ENCODE results near the gene HIBADH. TPM values are rescaled to one million over a fixed set of nuclear protein-coding genes. Genes with fewer than 3 reads are reported as not detected.
"Not testable (repeated sequence)": the region's sequence is repeated elsewhere in the genome, so short reads cannot be mapped to it uniquely, and the experiment has no call there.

Gene HIBADH
- total and polyA plus RNA-seq, 2 experiments from 2014 or later = 62.5 to 83.8 TPM

DNA sequence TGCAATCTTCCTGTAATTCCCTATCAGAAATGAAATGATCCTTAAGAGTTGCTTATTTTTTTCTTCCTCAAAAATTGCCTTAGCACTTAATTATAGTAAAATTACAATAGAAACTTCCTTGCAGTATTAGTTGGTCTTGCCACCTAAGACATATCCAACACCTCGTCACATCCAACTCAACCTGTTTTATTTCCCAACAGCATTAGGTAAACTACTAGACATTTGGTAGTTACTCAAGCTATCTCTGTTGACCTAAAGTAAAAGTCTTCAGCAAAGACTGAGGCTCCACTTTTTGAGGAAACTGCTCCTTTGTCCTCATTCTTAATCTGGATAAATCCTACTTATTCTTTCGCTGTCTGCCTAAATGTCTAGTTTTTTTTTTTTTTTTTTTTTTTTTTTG is 20.4 kb downstream of the HIBADH start:
- H3K4me3 ChIP-seq = no peak overlapping the region
- no peaks in the 10 kb centered on the region for H3K27me3 ChIP-seq
- TF ChIP-seq, protein P1, sequence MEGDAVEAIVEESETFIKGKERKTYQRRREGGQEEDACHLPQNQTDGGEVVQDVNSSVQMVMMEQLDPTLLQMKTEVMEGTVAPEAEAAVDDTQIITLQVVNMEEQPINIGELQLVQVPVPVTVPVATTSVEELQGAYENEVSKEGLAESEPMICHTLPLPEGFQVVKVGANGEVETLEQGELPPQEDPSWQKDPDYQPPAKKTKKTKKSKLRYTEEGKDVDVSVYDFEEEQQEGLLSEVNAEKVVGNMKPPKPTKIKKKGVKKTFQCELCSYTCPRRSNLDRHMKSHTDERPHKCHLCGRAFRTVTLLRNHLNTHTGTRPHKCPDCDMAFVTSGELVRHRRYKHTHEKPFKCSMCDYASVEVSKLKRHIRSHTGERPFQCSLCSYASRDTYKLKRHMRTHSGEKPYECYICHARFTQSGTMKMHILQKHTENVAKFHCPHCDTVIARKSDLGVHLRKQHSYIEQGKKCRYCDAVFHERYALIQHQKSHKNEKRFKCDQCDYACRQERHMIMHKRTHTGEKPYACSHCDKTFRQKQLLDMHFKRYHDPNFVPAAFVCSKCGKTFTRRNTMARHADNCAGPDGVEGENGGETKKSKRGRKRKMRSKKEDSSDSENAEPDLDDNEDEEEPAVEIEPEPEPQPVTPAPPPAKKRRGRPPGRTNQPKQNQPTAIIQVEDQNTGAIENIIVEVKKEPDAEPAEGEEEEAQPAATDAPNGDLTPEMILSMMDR (IDR thresholded peaks at IDR 0.05; ENCODE audit: low read depth, low read length) = no peak
- no peak overlapping the region for H3K27ac ChIP-seq
- no peak for DNase-seq (ENCODE audit: low read depth in 1 of 2, low spot score in 1 of 2)
- H3K4me1 ChIP-seq (ENCODE audit: low read depth) = peaks cover 8% of the 10 kb centered on the region
- H3K36me3 ChIP-seq = no peaks in the 10 kb centered on the region
- no peaks in the 10 kb centered on the region for H3K9me3 ChIP-seq (ENCODE audit: low read depth)

DNA sequence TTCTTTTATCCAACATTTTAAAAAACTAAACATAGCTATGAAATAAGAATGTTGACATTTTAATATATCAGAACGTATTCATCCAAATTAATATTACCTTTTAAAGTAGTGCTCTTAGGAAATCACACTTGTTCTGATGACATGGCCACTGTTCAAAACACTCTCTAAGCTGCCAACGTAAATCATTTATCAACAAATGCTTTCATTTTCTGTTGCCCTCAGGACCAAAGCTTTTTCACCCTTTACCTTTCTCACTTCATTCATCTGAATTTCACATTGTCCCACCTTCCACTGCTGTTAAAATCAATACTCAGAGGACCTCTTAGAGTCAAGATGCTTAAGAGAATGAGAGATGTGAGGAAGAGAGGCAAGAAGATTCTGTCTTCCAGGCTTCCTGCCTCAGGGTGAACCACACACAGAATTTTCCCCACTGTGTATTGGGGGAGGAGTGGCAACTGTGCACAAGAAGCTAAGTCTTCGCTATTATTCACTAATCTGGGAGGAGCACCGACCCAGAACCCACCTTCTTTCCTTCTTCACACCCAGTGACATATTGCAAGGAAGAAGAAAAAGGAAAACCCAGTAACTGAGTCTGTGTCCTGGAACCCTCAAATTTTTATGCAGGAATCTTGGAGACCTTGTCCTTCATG is 21.0 kb downstream of the HIBADH start:
- DNase-seq (ENCODE audit: low read depth in 1 of 2, low spot score in 1 of 2) = peak in 1 of 2 donors; percentile 35
- Histone ChIP-seq H3K27me3 (no peaks in the 10 kb centered on the region), H3K36me3 (no peaks in the 10 kb centered on the region), H3K27ac (no peak overlapping the region), H3K4me1 (ENCODE audit: low read depth) (peaks cover 8% of the 10 kb centered on the region), H3K4me3 (no peak overlapping the region), H3K9me3 (ENCODE audit: low read depth) (no peaks in the 10 kb centered on the region)
- TF ChIP-seq, protein P1 (IDR thresholded peaks at IDR 0.05; ENCODE audit: low read depth, low read length) = no peak

DNA sequence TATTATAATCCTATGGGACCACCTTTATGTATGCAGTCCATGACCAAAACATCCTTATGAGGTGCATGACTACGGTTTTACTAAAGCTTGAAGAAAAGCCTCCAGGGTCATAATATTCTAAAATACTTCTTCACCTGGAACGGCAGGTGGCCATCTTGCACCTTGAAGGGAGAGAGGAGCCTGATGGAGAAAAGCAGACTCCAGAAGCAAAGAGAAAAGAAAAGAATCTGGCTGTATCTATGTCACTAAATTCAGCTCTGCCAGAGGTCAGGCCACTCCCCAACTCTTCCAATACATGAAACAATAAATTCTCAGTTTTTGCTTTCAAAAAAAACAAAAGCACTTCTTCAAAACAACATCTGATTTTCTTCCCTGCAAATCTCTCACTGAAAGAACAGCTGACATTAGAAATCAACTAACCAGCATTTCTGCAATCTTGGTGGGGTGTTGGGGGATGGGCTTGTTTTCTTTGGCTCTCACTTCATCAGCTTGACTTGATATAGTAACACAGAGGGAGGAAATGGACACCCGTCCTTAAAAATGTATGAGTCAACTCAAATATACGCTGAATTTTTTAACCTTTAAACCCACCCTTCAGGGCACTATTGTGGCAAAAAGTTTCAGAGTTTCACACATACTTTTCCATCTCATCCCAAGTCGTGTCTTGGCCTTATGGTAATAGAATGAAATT is 21.7 kb downstream of the HIBADH start:
- TF ChIP-seq, protein P1 (IDR thresholded peaks at IDR 0.05; ENCODE audit: low read depth, low read length) = no peak
- H3K4me3 ChIP-seq = no peak overlapping the region
- H3K9me3 ChIP-seq (ENCODE audit: low read depth) = no peaks in the 10 kb centered on the region
- DNase-seq (ENCODE audit: low read depth in 1 of 2, low spot score in 1 of 2) = peak in 1 of 2 donors; percentile 76
- H3K27ac ChIP-seq = no peak overlapping the region
- peaks cover 8% of the 10 kb centered on the region for H3K4me1 ChIP-seq (ENCODE audit: low read depth)
- no peaks in the 10 kb centered on the region for H3K36me3 ChIP-seq
- no peaks in the 10 kb centered on the region for H3K27me3 ChIP-seq

DNA sequence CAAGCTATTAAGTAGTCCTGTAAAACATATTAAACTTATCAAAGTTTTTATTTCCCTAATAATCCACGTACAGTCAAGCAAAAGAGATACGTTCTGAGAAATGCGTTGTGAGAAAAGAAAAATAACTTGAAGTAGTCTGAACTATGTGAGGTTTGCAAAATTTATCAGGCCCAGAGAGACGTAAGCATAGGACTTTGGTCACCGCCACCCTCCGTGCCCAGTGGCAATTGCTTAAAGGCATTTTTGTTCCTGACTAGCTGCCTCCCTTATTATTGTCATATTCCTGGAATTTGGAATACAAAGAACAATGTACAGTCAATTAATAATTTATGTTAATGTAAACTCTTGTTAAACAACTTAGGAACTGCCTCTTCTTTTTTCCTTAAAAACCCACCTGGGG is 22.8 kb downstream of the HIBADH start:
- DNase-seq (ENCODE audit: low read depth in 1 of 2, low spot score in 1 of 2) = no peak
- Histone ChIP-seq H3K9me3 (ENCODE audit: low read depth) (no peaks in the 10 kb centered on the region), H3K4me3 (no peak overlapping the region), H3K36me3 (no peaks in the 10 kb centered on the region), H3K27ac (no peak overlapping the region), H3K4me1 (ENCODE audit: low read depth) (peaks cover 8% of the 10 kb centered on the region), H3K27me3 (no peaks in the 10 kb centered on the region)
- TF ChIP-seq, protein P1 (IDR thresholded peaks at IDR 0.05; ENCODE audit: low read depth, low read length) = no peak

DNA sequence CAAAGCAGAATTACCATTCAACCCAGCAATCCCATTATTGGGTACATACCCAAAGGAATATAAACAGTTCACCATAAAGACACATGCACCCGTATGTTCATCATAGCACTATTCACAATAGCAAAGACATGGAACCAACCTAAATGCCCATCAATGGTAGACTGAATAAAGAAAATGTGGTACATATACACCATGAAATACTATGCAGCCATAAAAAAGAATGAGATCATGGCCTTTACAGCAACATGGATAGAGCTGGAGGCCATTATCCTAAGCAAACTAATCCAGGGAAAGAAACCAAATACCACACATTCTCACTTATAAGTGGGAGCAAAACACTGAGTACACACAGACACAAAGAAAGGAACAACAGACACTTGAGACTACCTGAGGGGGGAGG is 23.6 kb downstream of the HIBADH start:
- H3K27me3 ChIP-seq; H3K27ac ChIP-seq; H3K9me3 ChIP-seq (ENCODE audit: low read depth); H3K4me3 ChIP-seq; H3K36me3 ChIP-seq; H3K4me1 ChIP-seq (ENCODE audit: low read depth); DNase-seq (ENCODE audit: low read depth in 1 of 2, low spot score in 1 of 2): not testable (repeated sequence)

DNA sequence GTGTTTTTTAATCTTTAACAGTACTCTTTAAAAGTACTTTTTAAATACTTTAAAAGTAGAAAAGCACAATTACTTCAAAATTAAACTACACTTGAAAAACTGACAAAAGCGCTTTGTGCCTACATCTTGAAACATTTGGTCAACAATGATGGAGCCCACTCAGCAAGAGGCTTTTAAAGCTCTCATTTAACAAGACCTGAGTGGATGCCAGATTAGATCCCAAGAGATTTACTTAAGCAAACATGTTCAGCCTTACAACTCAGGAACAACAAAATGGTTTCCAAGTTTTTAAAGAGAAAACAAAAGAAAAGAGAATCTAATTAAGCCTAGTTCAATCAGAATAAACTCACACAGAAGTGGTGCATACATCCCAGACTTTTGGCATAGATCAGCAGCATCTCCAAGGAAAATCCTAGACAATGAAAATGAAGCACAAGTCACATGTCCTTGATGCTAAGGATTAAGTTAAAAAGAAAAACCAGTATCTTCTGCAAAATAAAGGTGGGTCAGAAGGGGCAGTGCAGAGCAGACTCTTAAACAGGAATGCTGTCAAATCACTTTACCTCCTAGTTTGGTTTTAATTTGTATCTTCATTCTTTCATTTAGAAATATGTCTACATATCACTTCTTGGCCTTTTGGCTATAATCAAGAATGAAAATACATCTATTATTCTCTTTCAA is 26.2 kb downstream of the HIBADH start:
- Histone ChIP-seq H3K36me3 (no peaks in the 10 kb centered on the region), H3K9me3 (ENCODE audit: low read depth) (no peaks in the 10 kb centered on the region), H3K4me3 (no peak overlapping the region), H3K27ac (no peak overlapping the region), H3K27me3 (no peaks in the 10 kb centered on the region), H3K4me1 (ENCODE audit: low read depth) (peaks cover 8% of the 10 kb centered on the region)
- peak in 1 of 2 donors; percentile 65 for DNase-seq (ENCODE audit: low read depth in 1 of 2, low spot score in 1 of 2)
- TF ChIP-seq, protein P1 (IDR thresholded peaks at IDR 0.05; ENCODE audit: low read depth, low read length) = no peak
